ENCODE results near the gene ACAA2. TPM values are rescaled to one million over a fixed set of nuclear protein-coding genes. Genes with fewer than 3 reads are reported as not detected.

The ACAA2 gene
- total and polyA plus RNA-seq, 2 experiments from 2014 or later = 91.1 to 126 TPM

GRCh38 chr18:49758263-49758610, 55.1 kb downstream of the ACAA2 start (continued):
- TF ChIP-seq, protein P1, sequence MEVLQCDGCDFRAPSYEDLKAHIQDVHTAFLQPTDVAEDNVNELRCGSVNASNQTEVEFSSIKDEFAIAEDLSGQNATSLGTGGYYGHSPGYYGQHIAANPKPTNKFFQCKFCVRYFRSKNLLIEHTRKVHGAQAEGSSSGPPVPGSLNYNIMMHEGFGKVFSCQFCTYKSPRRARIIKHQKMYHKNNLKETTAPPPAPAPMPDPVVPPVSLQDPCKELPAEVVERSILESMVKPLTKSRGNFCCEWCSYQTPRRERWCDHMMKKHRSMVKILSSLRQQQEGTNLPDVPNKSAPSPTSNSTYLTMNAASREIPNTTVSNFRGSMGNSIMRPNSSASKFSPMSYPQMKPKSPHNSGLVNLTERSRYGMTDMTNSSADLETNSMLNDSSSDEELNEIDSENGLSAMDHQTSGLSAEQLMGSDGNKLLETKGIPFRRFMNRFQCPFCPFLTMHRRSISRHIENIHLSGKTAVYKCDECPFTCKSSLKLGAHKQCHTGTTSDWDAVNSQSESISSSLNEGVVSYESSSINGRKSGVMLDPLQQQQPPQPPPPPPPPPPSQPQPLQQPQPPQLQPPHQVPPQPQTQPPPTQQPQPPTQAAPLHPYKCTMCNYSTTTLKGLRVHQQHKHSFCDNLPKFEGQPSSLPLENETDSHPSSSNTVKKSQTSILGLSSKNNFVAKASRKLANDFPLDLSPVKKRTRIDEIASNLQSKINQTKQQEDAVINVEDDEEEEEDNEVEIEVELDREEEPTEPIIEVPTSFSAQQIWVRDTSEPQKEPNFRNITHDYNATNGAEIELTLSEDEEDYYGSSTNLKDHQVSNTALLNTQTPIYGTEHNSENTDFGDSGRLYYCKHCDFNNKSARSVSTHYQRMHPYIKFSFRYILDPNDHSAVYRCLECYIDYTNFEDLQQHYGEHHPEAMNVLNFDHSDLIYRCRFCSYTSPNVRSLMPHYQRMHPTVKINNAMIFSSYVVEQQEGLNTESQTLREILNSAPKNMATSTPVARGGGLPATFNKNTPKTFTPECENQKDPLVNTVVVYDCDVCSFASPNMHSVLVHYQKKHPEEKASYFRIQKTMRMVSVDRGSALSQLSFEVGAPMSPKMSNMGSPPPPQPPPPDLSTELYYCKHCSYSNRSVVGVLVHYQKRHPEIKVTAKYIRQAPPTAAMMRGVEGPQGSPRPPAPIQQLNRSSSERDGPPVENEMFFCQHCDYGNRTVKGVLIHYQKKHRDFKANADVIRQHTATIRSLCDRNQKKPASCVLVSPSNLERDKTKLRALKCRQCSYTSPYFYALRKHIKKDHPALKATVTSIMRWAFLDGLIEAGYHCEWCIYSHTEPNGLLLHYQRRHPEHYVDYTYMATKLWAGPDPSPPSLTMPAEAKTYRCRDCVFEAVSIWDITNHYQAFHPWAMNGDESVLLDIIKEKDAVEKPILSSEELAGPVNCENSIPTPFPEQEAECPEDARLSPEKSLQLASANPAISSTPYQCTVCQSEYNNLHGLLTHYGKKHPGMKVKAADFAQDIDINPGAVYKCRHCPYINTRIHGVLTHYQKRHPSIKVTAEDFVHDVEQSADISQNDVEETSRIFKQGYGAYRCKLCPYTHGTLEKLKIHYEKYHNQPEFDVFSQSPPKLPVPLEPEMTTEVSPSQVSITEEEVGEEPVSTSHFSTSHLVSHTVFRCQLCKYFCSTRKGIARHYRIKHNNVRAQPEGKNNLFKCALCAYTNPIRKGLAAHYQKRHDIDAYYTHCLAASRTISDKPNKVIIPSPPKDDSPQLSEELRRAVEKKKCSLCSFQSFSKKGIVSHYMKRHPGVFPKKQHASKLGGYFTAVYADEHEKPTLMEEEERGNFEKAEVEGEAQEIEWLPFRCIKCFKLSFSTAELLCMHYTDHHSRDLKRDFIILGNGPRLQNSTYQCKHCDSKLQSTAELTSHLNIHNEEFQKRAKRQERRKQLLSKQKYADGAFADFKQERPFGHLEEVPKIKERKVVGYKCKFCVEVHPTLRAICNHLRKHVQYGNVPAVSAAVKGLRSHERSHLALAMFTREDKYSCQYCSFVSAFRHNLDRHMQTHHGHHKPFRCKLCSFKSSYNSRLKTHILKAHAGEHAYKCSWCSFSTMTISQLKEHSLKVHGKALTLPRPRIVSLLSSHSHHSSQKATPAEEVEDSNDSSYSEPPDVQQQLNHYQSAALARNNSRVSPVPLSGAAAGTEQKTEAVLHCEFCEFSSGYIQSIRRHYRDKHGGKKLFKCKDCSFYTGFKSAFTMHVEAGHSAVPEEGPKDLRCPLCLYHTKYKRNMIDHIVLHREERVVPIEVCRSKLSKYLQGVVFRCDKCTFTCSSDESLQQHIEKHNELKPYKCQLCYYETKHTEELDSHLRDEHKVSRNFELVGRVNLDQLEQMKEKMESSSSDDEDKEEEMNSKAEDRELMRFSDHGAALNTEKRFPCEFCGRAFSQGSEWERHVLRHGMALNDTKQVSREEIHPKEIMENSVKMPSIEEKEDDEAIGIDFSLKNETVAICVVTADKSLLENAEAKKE (CRISPR knock-in tag; IDR thresholded peaks at IDR 0.05) = no peak

DNA sequence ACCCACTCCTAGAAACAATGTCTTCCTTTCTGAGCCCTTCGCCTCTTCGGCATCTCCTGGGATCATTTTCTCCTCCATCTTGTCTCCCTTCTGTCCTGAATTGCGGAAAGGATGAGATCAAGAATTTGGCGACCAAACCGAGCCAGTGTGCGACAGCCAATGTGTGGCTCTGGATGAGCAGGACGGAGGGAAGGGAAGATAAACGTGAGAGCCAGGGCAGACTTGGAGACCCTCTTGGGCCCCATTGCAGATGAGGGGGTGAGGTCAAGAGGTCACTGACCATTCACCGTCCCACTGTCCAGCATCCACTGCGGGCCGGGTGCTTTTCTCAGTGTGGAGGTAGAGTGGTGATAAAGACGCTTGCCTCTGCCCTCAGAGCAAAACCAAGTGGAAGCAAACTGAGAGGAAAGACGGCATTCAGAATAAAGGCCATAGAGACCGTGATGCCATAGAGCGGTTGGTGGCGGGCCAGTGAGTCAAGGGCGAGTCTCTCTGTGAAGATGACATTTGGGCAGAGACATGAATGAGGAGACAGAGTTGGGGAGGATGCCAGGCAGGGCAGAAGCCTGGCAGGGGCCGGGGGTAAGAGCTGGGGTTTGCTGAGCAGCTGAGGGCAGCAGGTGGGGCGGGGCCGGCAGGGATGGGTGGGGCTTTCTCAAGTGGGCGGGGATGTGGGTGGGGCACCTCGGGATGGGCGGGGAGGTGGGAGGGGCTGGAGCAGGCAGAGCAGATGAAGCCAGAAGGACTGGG, 55.6 kb downstream of the ACAA2 start:
- Mint-ChIP-seq H3K27me3 (ENCODE audit: insufficient read depth, low read depth, poor library complexity) (peaks cover 13% of the 10 kb centered on the region), H3K27ac (no peak overlapping the region), H3K36me3 (ENCODE audit: low read depth) (no peaks in the 10 kb centered on the region; the same call in 2 of the 3 replicates), H3K9me3 (no peaks in the 10 kb centered on the region; the same call in none of the 3 replicates), H3K4me1 (peaks cover 28% of the 10 kb centered on the region), H3K4me3 (no peak overlapping the region; the same call in 2 of the 3 replicates)
- H3K27me3 ChIP-seq (ENCODE audit: insufficient read depth) = no peaks in the 10 kb centered on the region
- no peaks in the 10 kb centered on the region for H3K36me3 ChIP-seq (ENCODE audit: insufficient read depth)
- H3F3A ChIP-seq (replicated peaks; ENCODE audit: low read depth) = 0 out of 2 replicates have a peak, but pooled peaks cover 3% of the 10 kb centered on the region
- H2AFZ ChIP-seq = peak overlapping the region; percentile 52; the same call in 1 of the 2 replicates
- H3K4me2 ChIP-seq = no peak overlapping the region
- DNase-seq (ENCODE audit: low spot score) = peak; percentile 61
- ATAC-seq = peak; percentile 68
- no peaks in the 10 kb centered on the region for H3K79me2 ChIP-seq (replicated peaks; ENCODE audit: insufficient read depth)
- no peaks in the 10 kb centered on the region for H4K20me1 ChIP-seq (replicated peaks; ENCODE audit: insufficient read depth)
- H3K9me2 ChIP-seq (ENCODE audit: insufficient read depth) = no peaks in the 10 kb centered on the region
- no peak overlapping the region for H3K4me3 ChIP-seq
- no peak overlapping the region for H3K27ac ChIP-seq (ENCODE audit: low read depth)
- H3K4me1 ChIP-seq (ENCODE audit: insufficient read depth) = peaks cover 8% of the 10 kb centered on the region; the same call in 1 of the 2 replicates
- TF ChIP-seq JUNB (IDR thresholded peaks at IDR 0.05; ENCODE audit: unreplicated experiment) = no peak
- TF ChIP-seq, protein P2, sequence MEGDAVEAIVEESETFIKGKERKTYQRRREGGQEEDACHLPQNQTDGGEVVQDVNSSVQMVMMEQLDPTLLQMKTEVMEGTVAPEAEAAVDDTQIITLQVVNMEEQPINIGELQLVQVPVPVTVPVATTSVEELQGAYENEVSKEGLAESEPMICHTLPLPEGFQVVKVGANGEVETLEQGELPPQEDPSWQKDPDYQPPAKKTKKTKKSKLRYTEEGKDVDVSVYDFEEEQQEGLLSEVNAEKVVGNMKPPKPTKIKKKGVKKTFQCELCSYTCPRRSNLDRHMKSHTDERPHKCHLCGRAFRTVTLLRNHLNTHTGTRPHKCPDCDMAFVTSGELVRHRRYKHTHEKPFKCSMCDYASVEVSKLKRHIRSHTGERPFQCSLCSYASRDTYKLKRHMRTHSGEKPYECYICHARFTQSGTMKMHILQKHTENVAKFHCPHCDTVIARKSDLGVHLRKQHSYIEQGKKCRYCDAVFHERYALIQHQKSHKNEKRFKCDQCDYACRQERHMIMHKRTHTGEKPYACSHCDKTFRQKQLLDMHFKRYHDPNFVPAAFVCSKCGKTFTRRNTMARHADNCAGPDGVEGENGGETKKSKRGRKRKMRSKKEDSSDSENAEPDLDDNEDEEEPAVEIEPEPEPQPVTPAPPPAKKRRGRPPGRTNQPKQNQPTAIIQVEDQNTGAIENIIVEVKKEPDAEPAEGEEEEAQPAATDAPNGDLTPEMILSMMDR (conservative IDR thresholded peaks at IDR 0.05; ENCODE audit: low read depth in 2 of 2) = no peak
- no peak for TF ChIP-seq EZH2 (IDR thresholded peaks at IDR 0.05; ENCODE audit: low read depth, unreplicated experiment)
- no peak for TF ChIP-seq POLR2AphosphoS5 (IDR thresholded peaks at IDR 0.05; ENCODE audit: low read depth)
- TF ChIP-seq ETS1 (IDR thresholded peaks at IDR 0.05) = no peak

Measured in GM23338 (cell line).